NCI-H1930 (cell line): ENCODE results near the gene ABHD17A.
"Not testable (repeated sequence)": the region's sequence is repeated elsewhere in the genome, so short reads cannot be mapped to it uniquely, and the experiment has no call there.

Experiments
- DNase-seq, 2 experiments: peaks; one replicate each; lab custom pipeline; 2025; lab: John Stamatoyannopoulos, UW

Gene ABHD17A

GRCh38 chr19:1910177-1910576 lies 24.9 kb upstream of the ABHD17A start:
- DNase-seq: no peak

GRCh38 chr19:1909761-1910080 lies 24.4 kb upstream of the ABHD17A start:
- DNase-seq: no peak

- no peak for DNase-seq
Observed at GRCh38 chr19:1908364-1908678, 23.0 kb upstream of the ABHD17A start.

GRCh38 chr19:1907563-1908363 lies 22.5 kb upstream of the ABHD17A start:
- DNase-seq: no peak

- DNase-seq: no peak
Observed at GRCh38 chr19:1906985-1907562, 21.8 kb upstream of the ABHD17A start.

- no peak for DNase-seq
Observed at GRCh38 chr19:1905863-1906375, 20.6 kb upstream of the ABHD17A start.

- DNase-seq: peak; percentile 92 to 95
Observed at GRCh38 chr19:1905110-1905862, 20.0 kb upstream of the ABHD17A start, which contains the start of the genes ADAT3 and SCAMP4. Gene ADAT3 (plus strand): TSS chr19:1905399. CDS start chr19:1912048, 6,649 bp downstream. Gene SCAMP4 (plus strand): TSS chr19:1905399. CDS start chr19:1915020, 9,621 bp downstream.

GRCh38 chr19:1904860-1905109 lies 19.5 kb upstream of the ABHD17A start:
- DNase-seq: no peak

- DNase-seq: no peak
Observed at GRCh38 chr19:1902923-1903322, 17.6 kb upstream of the ABHD17A start.

- DNase-seq: no peak
Observed at GRCh38 chr19:1901940-1902404, 16.7 kb upstream of the ABHD17A start.

- no peak for DNase-seq
Observed at GRCh38 chr19:1896508-1896907, 11.2 kb upstream of the ABHD17A start.

- no peak for DNase-seq
Observed at GRCh38 chr19:1893791-1894190, 8.5 kb upstream of the ABHD17A start.

- DNase-seq: no peak
Observed at GRCh38 chr19:1889907-1890306, 4.6 kb upstream of the ABHD17A start.

- DNase-seq: no peak
Observed at GRCh38 chr19:1888385-1888784, 3.1 kb upstream of the ABHD17A start.

- not testable (repeated sequence) for DNase-seq
Observed at GRCh38 chr19:1886360-1886759, 1.1 kb upstream of the ABHD17A start.

- DNase-seq: no peak
Observed at GRCh38 chr19:1884719-1885334, 469 bp downstream of the ABHD17A start.

GRCh38 chr19:1884291-1884718 lies 991 bp downstream of the ABHD17A start:
- no peak for DNase-seq

- DNase-seq: no peak
Observed at GRCh38 chr19:1883784-1884183, 1.5 kb downstream of the ABHD17A start.

- DNase-seq: no peak
Observed at GRCh38 chr19:1882786-1883692, 2.3 kb downstream of the ABHD17A start.

- no peak for DNase-seq
Observed at GRCh38 chr19:1882089-1882785, 3.1 kb downstream of the ABHD17A start.
